Stimulated activated CD4-positive, alpha-beta T cell treated with anti-CD3 and anti-CD28 coated beads, Interleukin-4, amount 100 ng/mL, for 48 hours (primary cell): Measurements from ENCODE around the gene TENM3.

Experiments
- DNase-seq, 2 donors: peaks; one replicate each; pipeline ENCODE4 v3.0.0-alpha.2; 2020; ENCODE audit warnings: low read depth in 2 of 2

The TENM3 gene

GRCh38 chr4:182400081-182400480 lies 156.9 kb downstream of the TENM3 start:
- no peak for DNase-seq

DNA sequence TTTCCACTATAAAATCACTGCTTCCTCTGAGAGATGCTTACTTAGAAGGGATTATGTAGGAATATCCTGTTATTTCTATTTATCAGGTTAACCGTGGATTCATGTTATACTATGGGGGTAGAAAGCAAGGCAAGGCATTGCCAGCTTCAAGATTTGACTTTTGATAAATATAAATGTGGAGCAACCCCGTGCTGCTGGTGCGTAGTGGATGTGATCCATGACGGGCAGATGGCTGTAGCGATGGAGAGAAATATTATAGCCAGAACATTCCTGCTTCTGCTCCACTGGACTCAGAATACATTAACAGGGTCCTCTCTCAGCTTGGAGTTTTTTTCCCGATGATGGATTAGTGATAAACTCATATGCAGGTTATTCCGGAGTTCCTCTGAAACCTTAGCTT lies 157.6 kb downstream of the TENM3 start:
- DNase-seq, result no peak

DNA sequence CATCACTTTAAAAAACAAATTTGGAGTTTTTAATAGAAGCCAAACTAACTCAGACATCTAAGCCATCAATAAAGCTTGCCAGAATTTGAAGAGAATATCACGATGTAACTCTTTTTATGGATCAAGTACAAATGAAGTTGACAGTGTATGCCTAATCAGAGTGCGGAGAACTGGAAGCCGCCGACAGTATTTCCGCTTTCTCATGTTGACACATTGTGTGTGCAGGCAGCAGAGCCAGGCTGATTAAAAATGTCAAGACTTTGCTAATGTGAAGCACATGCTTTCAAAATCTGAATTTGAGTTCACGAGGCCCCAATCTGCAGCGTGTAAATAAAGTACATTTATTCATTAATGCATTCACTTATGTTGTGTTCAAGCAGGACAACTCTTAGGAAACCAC lies 161.2 kb downstream of the TENM3 start:
- no peak for DNase-seq

- DNase-seq, result no peak
Measured at GRCh38 chr4:182405087-182405486, 161.9 kb downstream of the TENM3 start.

DNA sequence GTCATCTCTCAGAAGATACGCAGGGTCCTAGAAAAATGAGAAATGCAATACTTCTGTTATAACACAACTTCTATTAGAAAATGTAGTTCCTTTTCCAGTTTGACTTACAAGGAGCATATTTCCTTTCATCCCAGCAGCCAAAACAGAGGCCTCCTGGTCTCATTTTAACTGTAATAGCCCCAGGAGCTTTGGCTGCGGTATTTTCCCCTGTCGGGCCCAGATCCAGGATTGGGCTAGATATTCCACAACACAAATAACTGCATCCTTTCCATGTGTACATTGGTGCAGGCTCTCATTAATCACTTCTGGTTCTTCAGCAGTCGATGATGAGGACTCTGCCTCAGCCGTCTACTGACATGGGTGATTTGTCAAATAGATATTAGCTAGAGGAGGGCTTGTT lies 166.1 kb downstream of the TENM3 start:
- DNase-seq, result no peak

GRCh38 chr4:182411391-182411790 lies 168.2 kb downstream of the TENM3 start:
- DNase-seq, result no peak

DNA sequence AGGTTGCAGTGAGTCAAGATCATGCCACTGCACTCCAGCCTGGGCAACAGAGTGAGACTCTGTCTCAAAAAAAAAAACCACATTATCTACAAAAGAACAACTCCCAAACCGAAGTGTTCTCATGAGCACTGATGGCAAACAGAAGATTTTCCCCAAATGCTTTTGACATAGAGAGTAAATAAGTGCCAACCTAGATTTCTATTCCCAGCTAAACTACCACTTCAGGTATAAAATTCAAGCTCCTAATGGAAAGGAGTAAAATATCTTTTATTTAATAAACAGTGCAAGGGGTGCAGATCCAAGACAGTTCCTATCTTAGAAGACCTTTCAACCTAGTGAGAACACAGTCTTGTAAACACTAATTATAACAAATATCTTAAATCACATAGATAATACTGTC lies 170.3 kb downstream of the TENM3 start:
- no peak for DNase-seq

- DNase-seq, result no peak
Measured at GRCh38 chr4:182415116-182415515, 171.9 kb downstream of the TENM3 start.

- DNase-seq, result no peak
Measured at GRCh38 chr4:182416067-182416466, 172.9 kb downstream of the TENM3 start.

DNA sequence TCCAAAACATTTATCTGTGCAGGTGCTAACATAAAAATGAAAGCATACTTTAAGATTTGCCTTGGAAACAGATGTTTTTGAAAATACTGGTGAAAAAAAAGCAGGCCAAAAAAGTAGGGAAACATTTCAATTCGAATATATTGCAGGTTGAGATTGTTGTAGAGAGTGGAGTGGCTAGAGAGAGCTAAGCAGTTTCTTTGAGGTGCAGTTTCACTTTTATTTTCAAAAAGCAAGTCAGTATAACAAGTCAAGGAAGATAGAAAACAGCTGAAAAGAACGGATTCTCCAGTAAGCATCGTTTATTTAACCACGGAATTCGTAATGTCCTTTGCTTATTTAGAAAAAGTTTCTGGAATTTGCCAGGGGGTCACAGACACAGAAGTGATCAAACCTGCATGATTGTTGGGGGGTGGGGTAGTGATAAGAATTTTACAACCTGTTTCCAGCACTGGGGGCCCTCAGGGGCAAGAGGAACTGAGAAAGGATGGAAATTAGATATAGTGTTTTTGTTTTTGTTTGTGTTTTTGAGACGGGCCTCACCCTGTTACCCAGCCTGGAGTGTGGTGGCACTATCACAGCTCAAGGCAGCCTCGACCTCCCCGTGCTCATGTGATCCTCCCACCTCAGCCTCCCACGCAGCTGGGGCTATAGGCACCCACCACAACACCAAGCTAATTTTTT lies 175.0 kb downstream of the TENM3 start:
- DNase-seq, result no peak

- DNase-seq, result no peak
Measured at GRCh38 chr4:182420189-182420588, 177.0 kb downstream of the TENM3 start.

GRCh38 chr4:182421753-182422152 lies 178.6 kb downstream of the TENM3 start:
- DNase-seq, result no peak

GRCh38 chr4:182425302-182425701 lies 182.1 kb downstream of the TENM3 start:
- DNase-seq, result no peak

- DNase-seq, result no peak
Measured at GRCh38 chr4:182426901-182427300, 183.7 kb downstream of the TENM3 start.

GRCh38 chr4:182427554-182427953 lies 184.4 kb downstream of the TENM3 start:
- DNase-seq, result no peak

GRCh38 chr4:182429896-182430295 lies 186.7 kb downstream of the TENM3 start:
- DNase-seq, result no peak

GRCh38 chr4:182432819-182433218 lies 189.6 kb downstream of the TENM3 start:
- DNase-seq, result no peak

DNA sequence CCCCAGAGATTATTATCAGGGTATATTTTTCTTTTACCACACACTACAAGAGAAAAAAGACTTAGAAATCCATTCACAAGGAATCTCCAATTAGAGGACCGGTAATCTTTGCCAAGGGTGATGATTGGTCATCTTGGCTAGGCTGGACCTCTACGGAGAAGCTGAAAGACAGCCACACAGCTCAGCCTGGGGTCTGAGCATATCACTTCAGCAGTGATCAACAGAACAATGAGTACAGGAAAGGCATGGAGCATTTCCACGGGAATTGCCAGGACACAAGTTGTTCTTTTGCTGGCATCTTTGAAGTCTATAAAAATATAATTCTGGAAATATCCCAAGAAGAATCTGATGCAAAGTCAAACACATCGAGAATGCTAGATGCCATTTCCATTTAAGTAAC lies 191.5 kb downstream of the TENM3 start:
- no peak for DNase-seq

- no peak for DNase-seq
Measured at GRCh38 chr4:182435401-182435800, 192.2 kb downstream of the TENM3 start.

DNA sequence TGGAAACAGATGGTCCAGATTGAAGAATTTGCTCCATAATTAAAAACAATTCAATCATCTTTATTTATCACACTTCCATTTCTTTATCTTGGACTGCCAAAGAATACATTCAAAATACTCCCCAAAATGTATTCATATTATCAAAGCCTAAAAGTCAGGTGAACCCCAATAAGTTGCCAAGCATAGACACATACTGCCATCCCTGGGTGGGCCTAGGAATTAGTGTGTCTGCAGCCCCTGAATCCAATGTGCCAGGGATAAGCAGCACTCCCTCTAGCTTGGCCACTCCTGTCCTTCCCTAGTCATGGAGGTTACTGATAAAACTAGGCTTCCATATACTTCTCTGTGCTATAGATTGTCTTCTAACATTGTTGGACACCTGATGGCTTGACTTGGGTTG lies 199.9 kb downstream of the TENM3 start:
- no peak for DNase-seq

- peak in 1 of 2 donors; percentile 0 for DNase-seq
Measured at GRCh38 chr4:182447767-182448280, 204.6 kb downstream of the TENM3 start.

DNA sequence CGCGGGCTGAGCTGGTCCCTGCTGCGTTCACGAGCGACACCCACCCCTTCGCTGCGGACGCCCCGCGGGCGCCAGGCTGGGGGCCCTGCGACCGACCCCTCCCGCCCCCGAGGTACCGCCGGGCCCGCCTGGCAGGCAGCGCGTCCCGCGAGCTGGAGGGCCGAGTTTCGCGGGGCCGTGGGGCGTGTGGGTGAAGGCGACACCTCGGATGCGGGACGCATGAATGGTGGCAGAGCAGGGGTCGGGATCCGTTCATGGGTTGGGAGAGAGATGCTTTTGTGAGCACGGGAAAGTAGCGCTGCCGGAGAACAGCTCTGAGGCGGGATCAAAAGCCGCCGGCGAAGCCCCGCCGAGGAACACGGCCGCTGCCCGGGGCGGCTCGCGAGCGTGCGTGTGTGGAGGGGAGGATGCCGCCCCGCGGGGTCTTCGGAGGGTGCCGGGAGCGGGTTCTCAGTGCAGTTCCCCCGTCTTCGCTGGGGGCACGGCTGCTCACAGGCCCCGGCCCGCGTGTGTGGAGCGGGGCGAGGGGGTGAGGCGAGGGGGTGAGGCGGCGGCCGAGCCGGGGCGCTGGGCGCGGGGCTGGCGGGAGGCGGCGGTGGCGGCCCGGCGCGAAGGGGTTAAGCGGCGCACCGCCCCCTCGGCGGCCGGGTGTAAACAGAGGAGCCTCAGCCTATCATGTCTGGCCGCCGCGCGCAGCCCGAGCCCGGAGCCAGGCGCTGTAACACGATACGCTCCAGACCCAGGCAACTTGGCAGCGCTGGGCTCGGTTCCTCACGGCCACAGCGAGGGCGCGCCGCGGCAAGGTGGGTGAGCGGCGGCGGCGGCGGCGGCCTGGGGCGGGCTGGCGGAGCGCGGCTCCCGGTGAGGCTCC lies 205.3 kb downstream of the TENM3 start:
- DNase-seq, result peak; percentile 14 to 31
